GM19463 (cell line): ENCODE measurements around the gene CHST11.
"Not testable (repeated sequence)": the region's sequence is repeated elsewhere in the genome, so short reads cannot be mapped to it uniquely, and the experiment has no call there.

Source experiments
- ATAC-seq: cut with Tn5 transposase; IDR thresholded peaks from one replicate; pipeline ENCODE4 v1.9.1; 2021; ENCODE audit warnings: mild to moderate bottlenecking, moderate library complexity; ENCODE audit not compliant: unreplicated experiment

The CHST11 gene

DNA sequence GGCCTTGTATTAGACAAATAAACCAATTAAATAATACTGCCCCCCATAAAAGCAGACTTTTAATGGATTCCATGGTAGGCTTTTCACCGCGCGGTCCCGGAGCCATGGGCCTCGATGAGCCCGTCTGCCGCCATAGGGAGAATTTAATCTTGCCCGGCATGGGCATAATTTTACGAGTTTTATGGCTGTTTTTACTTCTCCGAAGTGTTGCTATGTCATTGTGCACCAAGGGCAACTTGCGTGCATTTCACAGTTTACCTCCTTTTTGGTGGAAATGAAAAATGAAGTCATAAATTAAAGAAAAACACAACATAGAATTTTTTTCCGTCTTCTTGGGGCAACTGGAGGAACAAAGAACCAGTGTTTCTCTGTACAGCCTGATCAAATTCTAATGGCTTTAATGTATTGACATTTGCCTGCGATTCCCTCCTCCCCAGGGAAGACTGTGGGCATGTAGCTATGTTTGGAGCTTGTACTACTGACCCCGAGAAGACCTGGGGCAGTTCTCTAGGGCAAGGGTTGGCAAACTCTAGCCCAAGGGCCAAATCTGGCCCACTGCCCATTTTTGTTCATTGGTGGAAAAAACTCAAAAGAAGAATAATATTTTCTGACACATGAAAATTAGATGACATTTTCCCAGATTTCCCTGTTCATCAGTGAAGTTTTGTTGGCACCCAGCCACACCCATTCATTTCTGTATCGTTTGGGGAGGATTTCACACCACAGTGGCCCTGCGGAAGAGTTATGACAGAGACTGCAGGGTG, 142.7 kb downstream of the CHST11 start:
- no peak for ATAC-seq

DNA sequence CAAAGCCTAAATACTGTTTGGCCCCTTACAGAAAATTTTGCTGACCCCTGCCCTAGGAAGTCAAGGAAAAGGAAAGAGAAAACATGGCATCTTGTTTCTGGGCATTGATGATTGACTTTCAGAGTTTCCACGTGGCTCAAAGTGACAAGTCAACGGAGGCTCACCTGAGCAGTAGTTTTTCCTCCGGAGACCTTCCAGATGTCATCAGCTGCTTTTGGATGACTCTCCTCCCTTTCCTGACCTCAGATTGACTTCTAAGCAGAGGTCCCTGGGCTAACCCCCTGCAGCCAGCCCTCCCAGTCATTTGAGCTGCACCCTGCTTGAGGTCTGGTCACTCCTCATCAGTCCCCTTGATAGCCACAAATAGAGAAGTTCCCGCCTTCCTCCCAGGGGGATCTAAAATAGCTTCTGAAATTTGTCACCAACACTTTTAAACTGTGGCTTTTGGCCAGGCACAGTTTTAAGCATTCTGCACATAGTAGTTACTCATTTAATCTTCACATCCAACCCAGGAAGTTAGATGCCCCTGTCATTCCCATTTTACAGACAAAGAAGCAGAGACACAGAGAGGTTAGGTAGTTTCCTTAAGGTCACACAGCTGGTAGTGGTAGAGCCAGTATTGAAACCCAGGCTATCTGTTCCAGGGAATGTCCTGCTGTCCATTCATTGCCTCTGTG, 143.4 kb downstream of the CHST11 start:
- peak; percentile 51 for ATAC-seq

- ATAC-seq: no peak
Measured at GRCh38 chr12:104600790-104601739, 144.3 kb downstream of the CHST11 start.

GRCh38 chr12:104602406-104602805, 145.7 kb downstream of the CHST11 start:
- no peak for ATAC-seq

DNA sequence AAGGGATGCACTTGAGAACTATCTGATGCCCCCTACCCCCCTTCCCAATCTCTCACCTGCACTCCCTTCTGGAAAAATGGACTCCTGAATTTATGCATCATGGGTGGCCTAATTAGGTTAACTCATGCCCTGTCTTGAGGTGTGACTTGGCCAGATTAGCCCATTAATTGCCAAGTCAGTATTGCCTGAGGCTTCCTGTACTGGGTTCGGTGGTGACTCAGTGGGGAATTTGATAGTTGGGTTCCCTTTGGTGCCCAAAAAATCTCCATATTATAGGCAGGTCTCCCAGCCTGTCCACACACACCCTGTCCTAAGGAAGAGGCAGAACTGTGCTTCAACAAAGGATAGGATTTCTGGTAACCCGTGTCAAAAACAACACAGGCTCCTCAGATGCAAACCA, 146.1 kb downstream of the CHST11 start:
- no peak for ATAC-seq

DNA sequence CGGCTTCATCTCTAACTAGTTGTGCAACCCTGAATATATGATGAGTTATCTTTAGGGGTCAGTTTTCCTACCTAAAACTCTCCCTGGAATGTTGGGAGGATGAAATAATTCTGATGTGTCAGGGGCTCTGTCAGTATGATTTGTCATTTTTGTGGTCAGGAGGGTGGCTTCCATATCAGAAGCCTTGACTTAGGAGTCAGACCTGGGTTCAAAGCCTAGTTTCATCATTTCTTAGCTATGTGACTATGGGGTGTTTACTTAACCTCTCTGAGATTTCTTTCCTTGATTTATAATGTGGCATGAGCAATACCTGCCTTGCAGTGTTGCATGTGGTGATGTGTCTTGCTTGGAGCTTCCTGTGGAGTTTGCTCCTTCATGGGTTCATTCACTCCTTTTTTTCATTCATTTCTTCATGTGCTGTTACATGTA, 146.8 kb downstream of the CHST11 start:
- no peak for ATAC-seq

DNA sequence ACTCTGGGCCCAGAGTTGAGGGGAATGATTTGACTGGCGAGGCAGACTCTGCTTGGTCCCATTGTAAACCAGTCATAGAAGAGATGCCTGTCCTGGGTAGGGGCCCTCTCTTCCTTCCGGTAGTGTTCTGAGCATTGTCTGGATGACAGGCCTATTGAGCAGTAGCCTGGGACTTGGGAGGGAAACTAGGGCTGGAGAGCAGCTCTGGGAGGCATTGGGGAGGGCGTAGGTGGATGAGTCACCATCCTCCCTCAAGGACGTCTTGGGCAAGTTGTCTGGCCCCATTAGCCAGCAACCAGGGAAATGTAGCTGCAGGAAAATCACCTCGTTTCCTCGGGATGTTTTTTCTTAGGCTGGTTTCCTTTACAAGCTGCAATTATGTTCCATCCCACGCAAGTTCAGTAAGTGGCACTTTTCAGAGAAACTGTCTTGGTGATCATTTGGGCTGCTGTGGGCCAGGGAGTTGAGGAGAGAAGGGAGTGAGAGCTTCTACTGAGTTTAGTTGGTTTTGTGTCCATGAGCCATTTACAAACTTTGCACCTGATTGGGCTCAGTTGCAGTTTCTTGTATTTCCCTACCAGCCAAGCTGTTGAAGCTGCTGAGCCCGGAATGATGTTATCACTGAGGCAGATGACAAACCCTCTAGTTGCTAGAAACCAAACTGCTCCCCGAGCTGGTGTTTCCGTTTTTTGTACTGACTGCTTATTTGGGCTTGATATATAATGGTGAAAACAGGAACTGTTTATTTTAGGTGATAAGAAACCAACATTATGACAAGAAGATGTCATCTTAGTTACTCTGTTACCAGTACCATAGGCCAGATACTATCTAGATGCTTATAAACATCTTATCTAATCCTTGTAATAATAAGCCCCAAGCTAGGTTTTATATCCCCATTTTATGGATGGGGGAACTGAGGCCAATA, 147.6 kb downstream of the CHST11 start:
- peak; percentile 63 for ATAC-seq

GRCh38 chr12:104604995-104605675, 148.4 kb downstream of the CHST11 start:
- ATAC-seq: no peak

DNA sequence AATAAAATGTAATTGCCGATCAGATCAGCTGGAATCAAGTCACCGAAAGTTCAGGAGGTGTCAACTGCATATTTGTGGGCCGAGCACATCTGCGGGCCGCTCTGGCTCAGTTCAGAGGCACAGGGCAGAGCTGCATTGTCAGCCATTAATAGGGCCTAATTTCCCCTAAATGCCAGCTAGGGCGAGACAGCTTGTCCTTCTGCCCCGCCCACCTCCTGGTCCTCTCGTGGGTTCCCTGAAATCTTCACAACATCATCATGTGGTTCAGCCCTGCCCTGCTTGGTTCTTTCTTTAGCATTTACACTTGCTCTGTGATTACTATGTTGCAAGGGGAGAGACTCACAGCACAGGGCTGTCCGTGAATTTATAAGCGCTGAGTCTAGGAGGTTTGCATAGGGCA, 148.9 kb downstream of the CHST11 start:
- no peak for ATAC-seq

DNA sequence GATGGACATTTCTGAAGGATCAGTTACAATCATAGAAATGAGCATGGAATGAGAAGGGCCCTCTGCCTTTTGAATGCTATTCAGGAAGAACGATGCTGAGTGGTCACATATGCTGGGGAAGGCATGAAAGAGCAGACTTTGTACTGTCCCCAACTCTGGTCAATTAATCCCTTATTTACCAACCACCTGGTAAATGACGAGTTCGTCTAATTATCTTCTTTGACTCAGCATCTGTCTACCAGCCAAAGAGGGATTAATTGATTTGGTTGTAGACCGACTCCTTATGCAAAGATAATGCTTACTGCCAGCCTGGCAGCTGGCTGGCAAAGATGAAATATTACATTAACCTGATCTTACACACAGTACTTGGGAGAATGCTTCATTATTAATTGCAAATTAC, 152.2 kb downstream of the CHST11 start:
- no peak for ATAC-seq

GRCh38 chr12:104609445-104609844, 152.7 kb downstream of the CHST11 start:
- no peak for ATAC-seq

- no peak for ATAC-seq
Measured at GRCh38 chr12:104610513-104611235, 153.9 kb downstream of the CHST11 start.

- ATAC-seq: no peak
Measured at GRCh38 chr12:104611671-104612070, 154.9 kb downstream of the CHST11 start.

DNA sequence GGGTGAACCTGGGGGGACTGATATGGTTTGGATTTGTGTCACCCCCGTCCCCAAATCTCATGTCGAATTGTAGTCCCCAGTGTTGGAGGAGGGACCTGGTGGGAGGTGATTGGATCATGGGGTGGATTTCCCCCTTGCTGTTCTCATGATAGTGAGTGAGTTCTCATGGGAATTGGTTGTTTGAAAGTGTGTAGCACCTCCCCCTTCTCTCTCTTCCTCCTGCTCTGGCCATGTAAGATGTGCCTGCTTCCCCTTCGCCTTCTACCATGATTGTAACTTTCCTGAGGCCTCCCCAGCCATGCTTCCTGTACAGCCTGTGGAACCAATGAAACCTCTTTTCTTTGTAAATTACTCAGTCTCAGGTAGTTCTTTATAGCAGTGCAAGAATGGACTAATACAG, 156.6 kb downstream of the CHST11 start:
- ATAC-seq: not testable (repeated sequence)

- ATAC-seq: no peak
Measured at GRCh38 chr12:104615048-104615561, 158.4 kb downstream of the CHST11 start.

DNA sequence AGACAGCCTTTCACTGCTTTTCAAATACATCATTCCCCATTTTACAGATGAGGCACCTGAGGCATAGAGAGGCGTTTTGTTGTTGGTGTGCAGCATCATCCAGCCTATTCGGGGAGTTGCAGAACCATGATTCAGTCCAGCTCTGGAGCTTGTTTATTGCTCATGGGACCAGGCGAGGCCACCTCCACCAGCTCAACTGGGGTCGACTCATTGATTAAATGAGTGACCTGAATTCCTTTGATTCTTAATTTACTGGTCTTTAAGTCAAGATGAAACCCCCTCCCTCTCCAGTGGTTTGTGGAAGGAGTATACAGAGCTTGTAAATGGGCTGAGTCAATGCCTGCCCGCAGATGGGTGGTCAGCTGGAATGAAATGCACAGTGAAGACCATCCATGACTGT, 161.9 kb downstream of the CHST11 start:
- no peak for ATAC-seq

DNA sequence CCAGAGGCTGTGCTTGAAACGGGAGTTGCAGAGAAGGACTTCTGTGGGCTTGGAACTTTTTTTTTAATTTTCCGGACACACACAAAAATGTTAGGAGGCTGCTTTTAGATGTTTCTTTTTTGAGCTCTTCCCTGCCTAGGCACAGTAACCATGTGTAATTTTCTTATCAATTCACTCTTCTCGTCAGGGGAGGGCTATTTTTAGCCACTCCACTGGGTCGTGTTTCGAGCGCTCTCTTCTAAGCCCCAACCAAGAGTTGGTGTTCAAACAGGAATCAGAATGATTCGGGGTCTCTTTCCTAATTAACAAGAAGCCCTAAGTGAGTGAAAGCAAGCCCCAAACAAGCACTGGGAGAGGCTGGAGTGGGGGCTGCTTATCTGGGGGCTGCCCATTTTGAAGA, 162.6 kb downstream of the CHST11 start:
- ATAC-seq: no peak

- no peak for ATAC-seq
Measured at GRCh38 chr12:104620837-104621531, 164.2 kb downstream of the CHST11 start.
